Measurements from ENCODE around the gene SMIM14.
"Not testable (repeated sequence)": the region's sequence is repeated elsewhere in the genome, so short reads cannot be mapped to it uniquely, and the experiment has no call there.

Gene SMIM14

GRCh38 chr4:39648827-39649558, 10.3 kb upstream of the SMIM14 start:
- in situ Hi-C loops (cut with MboI; ENCODE audit: low sequenced_read_pairs), result no loop called here

- in situ Hi-C loops (cut with MboI; ENCODE audit: low sequenced_read_pairs), result no loop called here
These were observed 9.5 kb upstream of the SMIM14 start for GRCh38 chr4:39648213-39648612.

- in situ Hi-C loops (cut with MboI; ENCODE audit: low sequenced_read_pairs), result no loop called here
These were observed 4.4 kb upstream of the SMIM14 start for GRCh38 chr4:39642885-39643552.

GRCh38 chr4:39641451-39641850, 2.8 kb upstream of the SMIM14 start:
- in situ Hi-C loops (cut with MboI; ENCODE audit: low sequenced_read_pairs), result no loop called here

GRCh38 chr4:39637586-39638353, 895 bp downstream of the SMIM14 start:
- in situ Hi-C loops (cut with MboI; ENCODE audit: low sequenced_read_pairs), result no loop called here

GRCh38 chr4:39637221-39637585, 1.5 kb downstream of the SMIM14 start:
- in situ Hi-C loops (cut with MboI; ENCODE audit: low sequenced_read_pairs), result no loop called here

- in situ Hi-C loops (cut with MboI; ENCODE audit: low sequenced_read_pairs), result no loop called here
These were observed 2.0 kb downstream of the SMIM14 start for GRCh38 chr4:39636531-39637184.

- in situ Hi-C loops (cut with MboI; ENCODE audit: low sequenced_read_pairs), result no loop called here
These were observed 3.6 kb downstream of the SMIM14 start for GRCh38 chr4:39635023-39635422.

GRCh38 chr4:39631700-39632079, 7.0 kb downstream of the SMIM14 start:
- in situ Hi-C loops (cut with MboI; ENCODE audit: low sequenced_read_pairs), result no loop called here

- in situ Hi-C loops (cut with MboI; ENCODE audit: low sequenced_read_pairs), result no loop called here
These were observed 11.3 kb downstream of the SMIM14 start for GRCh38 chr4:39627413-39627812.

GRCh38 chr4:39626913-39627312, 11.8 kb downstream of the SMIM14 start:
- in situ Hi-C loops (cut with MboI; ENCODE audit: low sequenced_read_pairs), result no loop called here

GRCh38 chr4:39626261-39626660, 12.4 kb downstream of the SMIM14 start:
- in situ Hi-C loops (cut with MboI; ENCODE audit: low sequenced_read_pairs), result no loop called here

GRCh38 chr4:39621582-39621981, 17.1 kb downstream of the SMIM14 start:
- in situ Hi-C loops (cut with MboI; ENCODE audit: low sequenced_read_pairs), result no loop called here

- in situ Hi-C loops (cut with MboI; ENCODE audit: low sequenced_read_pairs), result no loop called here
These were observed 17.9 kb downstream of the SMIM14 start for GRCh38 chr4:39620551-39621313.

- in situ Hi-C loops (cut with MboI; ENCODE audit: low sequenced_read_pairs), result no loop called here
These were observed 21.1 kb downstream of the SMIM14 start for GRCh38 chr4:39617534-39617933.

- in situ Hi-C loops (cut with MboI; ENCODE audit: low sequenced_read_pairs), result no loop called here
These were observed 22.0 kb downstream of the SMIM14 start for GRCh38 chr4:39616651-39617050.

GRCh38 chr4:39616112-39616511, 22.6 kb downstream of the SMIM14 start:
- in situ Hi-C loops (cut with MboI; ENCODE audit: low sequenced_read_pairs), result not testable (repeated sequence)

GRCh38 chr4:39614487-39615162, 24.0 kb downstream of the SMIM14 start:
- in situ Hi-C loops (cut with MboI; ENCODE audit: low sequenced_read_pairs), result no loop called here

GRCh38 chr4:39613093-39613656, 25.5 kb downstream of the SMIM14 start:
- in situ Hi-C loops (cut with MboI; ENCODE audit: low sequenced_read_pairs), result no loop called here

GRCh38 chr4:39609454-39609931, 29.2 kb downstream of the SMIM14 start:
- in situ Hi-C loops (cut with MboI; ENCODE audit: low sequenced_read_pairs), result no loop called here
